Posterior vena cava (tissue), 2 donors: ENCODE data around the gene SPZ1. TPM values are rescaled to one million over a fixed set of nuclear protein-coding genes. Genes with fewer than 3 reads are reported as not detected.
"Not testable (repeated sequence)": the region's sequence is repeated elsewhere in the genome, so short reads cannot be mapped to it uniquely, and the experiment has no call there.

Experiments
- DNase-seq: peaks from one replicate; pipeline ENCODE4 v3.0.0-alpha.2; 2020; ENCODE audit warnings: low spot score
- intact Hi-C, 2 donors: fragments of 100-400 bp; cut with DNase I; formaldehyde crosslinking; loops; one replicate each; pipeline versions ENCODE4 v1.14.1 to v1.14.2; 2022 to 2023
- total RNA-seq, 2 donors: library from RNA; stranded (reverse); fragmentation: NEBNext Ultra II Directional; extraction: Animal tissue kit (Norgen Biotek cat#: 25700); gene quantifications; one replicate each; pipeline ENCODE4 v1.2.1, GENCODE V29; 2021
- donor health status: DM: yes; HTN: yes; CAD: no.
- donor health status: DM: yes; HTN: yes; CAD: no.

The SPZ1 gene
- total RNA-seq, 2 donors from 2014 or later = not detected

GRCh38 chr5:80318212-80318611 lies 1.6 kb upstream of the SPZ1 start:
- intact Hi-C loops = no loop called here
- DNase-seq = no peak

GRCh38 chr5:80324912-80325311 lies 5.1 kb downstream of the SPZ1 start:
- DNase-seq = no peak
- intact Hi-C loops = no loop called here

- intact Hi-C loops = no loop called here
- no peak for DNase-seq
These were observed 6.7 kb downstream of the SPZ1 start for GRCh38 chr5:80326468-80326867.

- intact Hi-C loops = no loop called here
- DNase-seq = no peak
These were observed 17.6 kb downstream of the SPZ1 start for GRCh38 chr5:80337379-80337778.

GRCh38 chr5:80339116-80339515 lies 19.3 kb downstream of the SPZ1 start:
- intact Hi-C loops = no loop called here
- no peak for DNase-seq

- DNase-seq = no peak
- intact Hi-C loops = no loop called here
These were observed 21.4 kb downstream of the SPZ1 start for GRCh38 chr5:80341016-80341775.

GRCh38 chr5:80343067-80343466 lies 23.3 kb downstream of the SPZ1 start:
- intact Hi-C loops = no loop called here

GRCh38 chr5:80346055-80346454 lies 26.3 kb downstream of the SPZ1 start:
- intact Hi-C loops = no loop called here
- DNase-seq = no peak

More at GRCh38 chr5:80343067-80343466, 23.3 kb downstream of the SPZ1 start:
- DNase-seq = no peak

- no peak for DNase-seq
- intact Hi-C loops = no loop called here
These were observed 28.4 kb downstream of the SPZ1 start for GRCh38 chr5:80348171-80348570.

- intact Hi-C loops, DNase-seq: not testable (repeated sequence)
These were observed 31.2 kb downstream of the SPZ1 start for GRCh38 chr5:80351019-80351418.

GRCh38 chr5:80355686-80356085 lies 35.9 kb downstream of the SPZ1 start:
- intact Hi-C loops = no loop called here
- DNase-seq = no peak

- intact Hi-C loops = no loop called here
- DNase-seq = no peak
These were observed 37.9 kb downstream of the SPZ1 start for GRCh38 chr5:80357671-80358070.

- DNase-seq = no peak
- intact Hi-C loops = no loop called here
These were observed 41.2 kb downstream of the SPZ1 start for GRCh38 chr5:80360914-80361444.

- intact Hi-C loops = no loop called here
These were observed 45.1 kb downstream of the SPZ1 start for GRCh38 chr5:80364892-80365291.

GRCh38 chr5:80368661-80369480 lies 49.1 kb downstream of the SPZ1 start:
- intact Hi-C loops = no loop called here
- no peak for DNase-seq

More at GRCh38 chr5:80364892-80365291, 45.1 kb downstream of the SPZ1 start:
- DNase-seq = no peak

- intact Hi-C loops = no loop called here
- no peak for DNase-seq
These were observed 49.7 kb downstream of the SPZ1 start for GRCh38 chr5:80369521-80369920.

GRCh38 chr5:80370390-80370789 lies 50.6 kb downstream of the SPZ1 start:
- intact Hi-C loops = no loop called here

More at GRCh38 chr5:80370390-80370789, 50.6 kb downstream of the SPZ1 start:
- DNase-seq = no peak
